ENCODE results near the gene ITGB3BP.
"Not testable (repeated sequence)": the region's sequence is repeated elsewhere in the genome, so short reads cannot be mapped to it uniquely, and the experiment has no call there.

Gene ITGB3BP

GRCh38 chr1:63435161-63435560 lies 87.9 kb downstream of the ITGB3BP start:
- Mint-ChIP-seq H3K9me3 (peaks cover 15% of the 10 kb centered on the region), H3K36me3 (ENCODE audit: low read depth) (peaks cover 23% of the 10 kb centered on the region), H3K27ac (no peak overlapping the region), H3K4me3 (no peak overlapping the region), H3K27me3 (ENCODE audit: low read depth) (no peaks in the 10 kb centered on the region), H3K4me1 (peaks cover 12% of the 10 kb centered on the region)
- TF ChIP-seq, protein P1, sequence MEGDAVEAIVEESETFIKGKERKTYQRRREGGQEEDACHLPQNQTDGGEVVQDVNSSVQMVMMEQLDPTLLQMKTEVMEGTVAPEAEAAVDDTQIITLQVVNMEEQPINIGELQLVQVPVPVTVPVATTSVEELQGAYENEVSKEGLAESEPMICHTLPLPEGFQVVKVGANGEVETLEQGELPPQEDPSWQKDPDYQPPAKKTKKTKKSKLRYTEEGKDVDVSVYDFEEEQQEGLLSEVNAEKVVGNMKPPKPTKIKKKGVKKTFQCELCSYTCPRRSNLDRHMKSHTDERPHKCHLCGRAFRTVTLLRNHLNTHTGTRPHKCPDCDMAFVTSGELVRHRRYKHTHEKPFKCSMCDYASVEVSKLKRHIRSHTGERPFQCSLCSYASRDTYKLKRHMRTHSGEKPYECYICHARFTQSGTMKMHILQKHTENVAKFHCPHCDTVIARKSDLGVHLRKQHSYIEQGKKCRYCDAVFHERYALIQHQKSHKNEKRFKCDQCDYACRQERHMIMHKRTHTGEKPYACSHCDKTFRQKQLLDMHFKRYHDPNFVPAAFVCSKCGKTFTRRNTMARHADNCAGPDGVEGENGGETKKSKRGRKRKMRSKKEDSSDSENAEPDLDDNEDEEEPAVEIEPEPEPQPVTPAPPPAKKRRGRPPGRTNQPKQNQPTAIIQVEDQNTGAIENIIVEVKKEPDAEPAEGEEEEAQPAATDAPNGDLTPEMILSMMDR (IDR thresholded peaks at IDR 0.05; ENCODE audit: unreplicated experiment in 3 of 3), result no peak

DNA sequence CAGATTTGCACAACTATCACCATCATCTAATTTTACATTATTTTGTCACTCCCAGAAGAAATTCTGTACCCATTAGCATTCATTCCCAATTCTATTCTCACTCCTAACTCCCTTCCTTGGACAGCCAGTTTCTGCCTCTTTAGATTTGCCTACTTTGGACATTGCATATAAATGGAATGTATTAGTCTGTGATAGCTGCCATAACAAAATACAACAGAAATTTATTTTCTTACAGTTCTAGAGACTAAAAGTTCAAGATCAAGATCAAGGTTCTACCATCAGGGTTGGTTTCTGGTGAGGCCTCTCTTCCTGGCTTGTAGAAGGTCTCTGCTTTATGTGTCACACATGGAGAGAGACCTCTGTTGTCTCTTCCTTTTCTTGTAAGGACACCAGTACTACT lies 93.7 kb downstream of the ITGB3BP start:
- H3K4me3 Mint-ChIP-seq, result no peak overlapping the region
- no peak overlapping the region for H3K27ac Mint-ChIP-seq
- TF ChIP-seq, protein P1 (IDR thresholded peaks at IDR 0.05; ENCODE audit: unreplicated experiment in 3 of 3), result no peak
- H3K36me3 Mint-ChIP-seq (ENCODE audit: low read depth), result peaks cover 42% of the 10 kb centered on the region
- peaks cover 25% of the 10 kb centered on the region for H3K9me3 Mint-ChIP-seq
- H3K4me1 Mint-ChIP-seq, result no peaks in the 10 kb centered on the region
- H3K27me3 Mint-ChIP-seq (ENCODE audit: low read depth), result no peaks in the 10 kb centered on the region

DNA sequence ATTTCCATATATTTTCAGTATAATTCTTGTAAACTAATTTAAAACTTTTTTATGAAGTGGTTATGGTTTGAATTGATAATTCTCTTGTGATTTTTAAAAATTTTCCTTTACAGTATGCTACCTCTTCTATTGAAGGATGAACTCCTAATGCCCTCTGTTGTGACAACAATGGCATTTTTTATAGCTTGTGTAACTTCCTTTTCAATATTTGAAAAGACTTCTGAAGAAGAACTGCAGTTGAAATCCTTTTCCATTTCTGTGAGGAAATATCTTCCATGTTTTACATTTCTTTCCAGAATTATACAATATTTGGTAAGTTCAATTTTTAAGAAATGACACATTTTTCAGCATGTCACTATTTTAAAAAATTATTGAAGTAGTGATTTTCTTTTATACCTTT lies 94.2 kb downstream of the ITGB3BP start:
- Mint-ChIP-seq H3K9me3 (peaks cover 25% of the 10 kb centered on the region), H3K36me3 (ENCODE audit: low read depth) (peaks cover 42% of the 10 kb centered on the region), H3K27ac (no peak overlapping the region), H3K4me1 (no peaks in the 10 kb centered on the region), H3K27me3 (ENCODE audit: low read depth) (no peaks in the 10 kb centered on the region), H3K4me3 (no peak overlapping the region)
- TF ChIP-seq, protein P1 (IDR thresholded peaks at IDR 0.05; ENCODE audit: unreplicated experiment in 3 of 3), result no peak

GRCh38 chr1:63423649-63424048 lies 99.4 kb downstream of the ITGB3BP start:
- no peaks in the 10 kb centered on the region for H3K9me3 Mint-ChIP-seq
- H3K27ac Mint-ChIP-seq, result no peak overlapping the region
- H3K36me3 Mint-ChIP-seq (ENCODE audit: low read depth), result peaks cover 17% of the 10 kb centered on the region
- no peak overlapping the region for H3K4me3 Mint-ChIP-seq
- TF ChIP-seq, protein P1 (IDR thresholded peaks at IDR 0.05; ENCODE audit: unreplicated experiment in 3 of 3), result no peak
- no peaks in the 10 kb centered on the region for H3K4me1 Mint-ChIP-seq
- no peaks in the 10 kb centered on the region for H3K27me3 Mint-ChIP-seq (ENCODE audit: low read depth)

DNA sequence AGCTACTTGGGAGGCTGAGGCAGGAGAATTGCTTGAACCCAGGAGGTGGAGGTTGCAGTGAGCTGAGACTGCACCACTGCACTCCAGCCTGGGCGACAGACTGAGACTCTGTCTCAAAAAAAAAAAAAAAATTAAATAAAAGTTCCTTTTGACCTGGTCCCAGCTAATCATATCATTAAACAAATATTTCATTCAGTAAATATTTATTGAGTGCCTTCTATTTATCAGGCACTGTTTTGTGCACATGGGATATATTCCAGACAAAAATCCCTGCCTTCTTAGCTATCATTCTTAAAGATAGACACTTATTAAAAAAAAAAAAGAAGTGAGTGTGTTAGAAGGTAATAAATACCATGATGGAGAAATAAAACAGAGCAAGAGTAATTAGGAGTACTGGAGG lies 102.3 kb downstream of the ITGB3BP start:
- not testable (repeated sequence) for H3K4me3 Mint-ChIP-seq; H3K9me3 Mint-ChIP-seq; H3K27ac Mint-ChIP-seq; H3K27me3 Mint-ChIP-seq (ENCODE audit: low read depth); H3K4me1 Mint-ChIP-seq
- H3K36me3 Mint-ChIP-seq (ENCODE audit: low read depth), result peaks cover 12% of the 10 kb centered on the region

GRCh38 chr1:63418101-63418500 lies 104.9 kb downstream of the ITGB3BP start:
- Mint-ChIP-seq H3K36me3 (ENCODE audit: low read depth) (peaks cover 16% of the 10 kb centered on the region), H3K27me3 (ENCODE audit: low read depth) (no peaks in the 10 kb centered on the region), H3K4me3 (no peak overlapping the region), H3K4me1 (peaks cover 26% of the 10 kb centered on the region), H3K9me3 (no peaks in the 10 kb centered on the region), H3K27ac (no peak overlapping the region)
- TF ChIP-seq, protein P1 (IDR thresholded peaks at IDR 0.05; ENCODE audit: unreplicated experiment in 3 of 3), result no peak

Data from nephron (organoid).